ENCODE data around the gene TMEM170B. TPM values are rescaled to one million over a fixed set of nuclear protein-coding genes. Genes with fewer than 3 reads are reported as not detected.

Gene TMEM170B
- total and polyA plus RNA-seq, 9 of the 15 experiments (the other 6 are each of a cell fraction or from before 2014, with no cell fraction given), result 0.03 to 0.11 (median 0.07) TPM

DNA sequence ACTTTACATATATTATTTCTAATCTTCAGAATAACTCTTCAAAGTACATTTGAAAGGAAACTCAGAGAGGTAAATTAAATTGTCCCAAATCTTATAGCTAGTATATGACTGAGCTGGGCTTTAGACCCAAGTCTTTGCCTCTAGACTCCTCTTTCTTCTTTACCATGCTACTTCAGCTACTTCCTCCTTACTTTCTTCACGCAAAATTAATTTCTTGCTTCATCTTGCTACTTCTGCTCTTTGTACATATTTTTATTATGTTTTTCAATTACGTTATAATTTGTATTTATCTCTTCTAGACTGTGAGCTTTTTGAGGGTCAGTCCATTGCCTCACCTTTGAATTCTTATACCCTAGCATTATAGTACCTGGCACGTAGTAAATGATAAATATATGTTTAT, 5.3 kb downstream of the TMEM170B start:
- ATAC-seq, result no peak
- POLR2A ChIA-PET, result interaction anchor here (0.8 kb wide), 1 partner anchor 10 kb away, joined by 3 read pairs; no protein-coding TSS in a partner anchor
- TF ChIP-seq, protein P1, sequence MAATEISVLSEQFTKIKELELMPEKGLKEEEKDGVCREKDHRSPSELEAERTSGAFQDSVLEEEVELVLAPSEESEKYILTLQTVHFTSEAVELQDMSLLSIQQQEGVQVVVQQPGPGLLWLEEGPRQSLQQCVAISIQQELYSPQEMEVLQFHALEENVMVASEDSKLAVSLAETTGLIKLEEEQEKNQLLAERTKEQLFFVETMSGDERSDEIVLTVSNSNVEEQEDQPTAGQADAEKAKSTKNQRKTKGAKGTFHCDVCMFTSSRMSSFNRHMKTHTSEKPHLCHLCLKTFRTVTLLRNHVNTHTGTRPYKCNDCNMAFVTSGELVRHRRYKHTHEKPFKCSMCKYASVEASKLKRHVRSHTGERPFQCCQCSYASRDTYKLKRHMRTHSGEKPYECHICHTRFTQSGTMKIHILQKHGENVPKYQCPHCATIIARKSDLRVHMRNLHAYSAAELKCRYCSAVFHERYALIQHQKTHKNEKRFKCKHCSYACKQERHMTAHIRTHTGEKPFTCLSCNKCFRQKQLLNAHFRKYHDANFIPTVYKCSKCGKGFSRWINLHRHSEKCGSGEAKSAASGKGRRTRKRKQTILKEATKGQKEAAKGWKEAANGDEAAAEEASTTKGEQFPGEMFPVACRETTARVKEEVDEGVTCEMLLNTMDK (IDR thresholded peaks at IDR 0.05; ENCODE audit: borderline replicate concordance, insufficient read depth, low read depth, low read length, poor library complexity, severe bottlenecking), result no peak
- no peak for TF ChIP-seq SFPQ (IDR thresholded peaks at IDR 0.05; ENCODE audit: low read depth, low read length)
- TF ChIP-seq ZNF124 (CRISPR knock-in tag; IDR thresholded peaks at IDR 0.05), result no peak
- no peak for TF ChIP-seq PHF8 (IDR thresholded peaks at IDR 0.05; ENCODE audit: borderline replicate concordance, low read length)
- TF ChIP-seq RBM17 (IDR thresholded peaks at IDR 0.05; ENCODE audit: borderline replicate concordance, low read depth, low read length), result no peak
- TF ChIP-seq JUNB (CRISPR knock-in tag; conservative IDR thresholded peaks at IDR 0.05), result no peak
- TF ChIP-seq THRAP3 (IDR thresholded peaks at IDR 0.05; ENCODE audit: borderline replicate concordance), result no peak
- no peak for TF ChIP-seq SAP30 (IDR thresholded peaks at IDR 0.05; ENCODE audit: borderline replicate concordance, insufficient read depth, low read depth, low read length, poor library complexity, severe bottlenecking)
- TF ChIP-seq SMAD1 (IDR thresholded peaks at IDR 0.05; ENCODE audit: low read depth, low read length, partially characterized antibody), result no peak
- TF ChIP-seq HSF4 (CRISPR knock-in tag; IDR thresholded peaks at IDR 0.05; ENCODE audit: borderline replicate concordance), result no peak
- no peak for TF ChIP-seq ZNF655 (CRISPR knock-in tag; IDR thresholded peaks at IDR 0.05)
- TF ChIP-seq, protein P2, sequence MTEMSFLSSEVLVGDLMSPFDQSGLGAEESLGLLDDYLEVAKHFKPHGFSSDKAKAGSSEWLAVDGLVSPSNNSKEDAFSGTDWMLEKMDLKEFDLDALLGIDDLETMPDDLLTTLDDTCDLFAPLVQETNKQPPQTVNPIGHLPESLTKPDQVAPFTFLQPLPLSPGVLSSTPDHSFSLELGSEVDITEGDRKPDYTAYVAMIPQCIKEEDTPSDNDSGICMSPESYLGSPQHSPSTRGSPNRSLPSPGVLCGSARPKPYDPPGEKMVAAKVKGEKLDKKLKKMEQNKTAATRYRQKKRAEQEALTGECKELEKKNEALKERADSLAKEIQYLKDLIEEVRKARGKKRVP (CRISPR knock-in tag; IDR thresholded peaks at IDR 0.05), result no peak

More for the DNA sequence above, 5.3 kb downstream of the TMEM170B start:
- CTCF ChIA-PET (ENCODE audit: low intra/inter-chr PET ratio), result interaction anchor here (0.6 kb wide), 1 partner anchor 529 kb away, joined by 6 read pairs; no protein-coding TSS in a partner anchor
- H3K9me3 ChIP-seq (replicated peaks; ENCODE audit: control insufficient read depth, insufficient read depth, low read depth, low read length), result no peaks in the 10 kb centered on the region
- H3K36me3 ChIP-seq (ENCODE audit: control insufficient read depth, insufficient read depth, low read length), result no peaks in the 10 kb centered on the region
- no peak overlapping the region for H2AFZ ChIP-seq (ENCODE audit: low read depth, low read length)
- H4K20me1 ChIP-seq (replicated peaks; ENCODE audit: control insufficient read depth, insufficient read depth, low read length), result no peaks in the 10 kb centered on the region
- no peak overlapping the region for H3K4me3 ChIP-seq
- H3K27me3 ChIP-seq (ENCODE audit: control insufficient read depth in 2 of 2, insufficient read depth in 2 of 2, low read length in 2 of 2), result peaks cover 10 to 12% of the 10 kb centered on the region in 2 experiments
- peaks cover 0 to 8% of the 10 kb centered on the region in 2 experiments; a peak in 2 of 5 replicates for H3K4me1 ChIP-seq (replicated peaks in 1 of 2; ENCODE audit: control insufficient read depth in 2 of 2, insufficient read depth in 2 of 2, low read length in 2 of 2)
- H3K9ac ChIP-seq (ENCODE audit: insufficient read depth in 1 of 2, low read depth in 2 of 2, low read length in 2 of 2), result no peak overlapping the region
- intact Hi-C loops (cut with micrococcal nuclease) (no loop called here), in situ Hi-C loops (cut with MboI) (no loop called here)
- H3K4me2 ChIP-seq (ENCODE audit: insufficient read depth, low read length), result no peak overlapping the region
- BruUV-seq (replicated peaks), result no TSS peak
- H3K79me2 ChIP-seq (ENCODE audit: control insufficient read depth, insufficient read depth, low read length), result no peaks in the 10 kb centered on the region
- H3K27ac ChIP-seq (ENCODE audit: extremely low read depth, low read depth, low read length), result no peak overlapping the region
- DNase-seq (ENCODE audit: extremely low read depth in 1 of 4, low spot score in 3 of 4) (no peak), FAIRE-seq (no peak)
- H3K9me1 ChIP-seq (ENCODE audit: control insufficient read depth, insufficient read depth, low read length), result no peaks in the 10 kb centered on the region
- 0% methylated on average over 3 of the region's 3 CpGs for WGBS (ENCODE audit: insufficient coverage, low coverage, missing lambda C conversion rate)

Measured in K562 (cell line).